GM18508 (cell line): ENCODE data around the gene LIN7A.

Experiments
- ATAC-seq: cut with Tn5 transposase; IDR thresholded peaks from one replicate; pipeline ENCODE4 v1.9.1; 2021; ENCODE audit warnings: moderate number of reproducible peaks; ENCODE audit not compliant: insufficient read depth, unreplicated experiment

Gene LIN7A

GRCh38 chr12:80861641-80862378, 75.9 kb downstream of the LIN7A start:
- ATAC-seq: no peak

GRCh38 chr12:80860928-80861327, 76.8 kb downstream of the LIN7A start:
- no peak for ATAC-seq

GRCh38 chr12:80860206-80860605, 77.5 kb downstream of the LIN7A start:
- ATAC-seq: no peak

GRCh38 chr12:80858356-80858755, 79.4 kb downstream of the LIN7A start:
- no peak for ATAC-seq

- no peak for ATAC-seq
Measured at GRCh38 chr12:80857311-80857710, 80.4 kb downstream of the LIN7A start.

- ATAC-seq: no peak
Measured at GRCh38 chr12:80849337-80849736, 88.4 kb downstream of the LIN7A start.

- ATAC-seq: no peak
Measured at GRCh38 chr12:80848858-80849257, 88.9 kb downstream of the LIN7A start.

GRCh38 chr12:80847575-80847974, 90.2 kb downstream of the LIN7A start:
- no peak for ATAC-seq

GRCh38 chr12:80846952-80847351, 90.8 kb downstream of the LIN7A start:
- ATAC-seq: no peak

GRCh38 chr12:80845639-80846038, 92.1 kb downstream of the LIN7A start:
- no peak for ATAC-seq

- ATAC-seq: no peak
Measured at GRCh38 chr12:80843969-80844368, 93.8 kb downstream of the LIN7A start.

- ATAC-seq: no peak
Measured at GRCh38 chr12:80838708-80839107, 99.0 kb downstream of the LIN7A start.

- no peak for ATAC-seq
Measured at GRCh38 chr12:80838024-80838658, 99.6 kb downstream of the LIN7A start.

GRCh38 chr12:80837342-80837978, 100.3 kb downstream of the LIN7A start:
- ATAC-seq: peak; percentile 36

- ATAC-seq: no peak
Measured at GRCh38 chr12:80834724-80835123, 103.0 kb downstream of the LIN7A start.

GRCh38 chr12:80830533-80831088, 107.1 kb downstream of the LIN7A start:
- ATAC-seq: no peak

- no peak for ATAC-seq
Measured at GRCh38 chr12:80829767-80830166, 108.0 kb downstream of the LIN7A start.

GRCh38 chr12:80825506-80825905, 112.2 kb downstream of the LIN7A start:
- no peak for ATAC-seq

GRCh38 chr12:80823393-80823792, 114.3 kb downstream of the LIN7A start:
- ATAC-seq: no peak

GRCh38 chr12:80821513-80822000, 116.2 kb downstream of the LIN7A start:
- ATAC-seq: no peak

- ATAC-seq: no peak
Measured at GRCh38 chr12:80818878-80819277, 118.9 kb downstream of the LIN7A start.
